ENCODE data around the gene BUB3.
A peak's percentile ranks its signal among the peaks of the same experiment; 100 is the strongest.

The BUB3 gene

DNA sequence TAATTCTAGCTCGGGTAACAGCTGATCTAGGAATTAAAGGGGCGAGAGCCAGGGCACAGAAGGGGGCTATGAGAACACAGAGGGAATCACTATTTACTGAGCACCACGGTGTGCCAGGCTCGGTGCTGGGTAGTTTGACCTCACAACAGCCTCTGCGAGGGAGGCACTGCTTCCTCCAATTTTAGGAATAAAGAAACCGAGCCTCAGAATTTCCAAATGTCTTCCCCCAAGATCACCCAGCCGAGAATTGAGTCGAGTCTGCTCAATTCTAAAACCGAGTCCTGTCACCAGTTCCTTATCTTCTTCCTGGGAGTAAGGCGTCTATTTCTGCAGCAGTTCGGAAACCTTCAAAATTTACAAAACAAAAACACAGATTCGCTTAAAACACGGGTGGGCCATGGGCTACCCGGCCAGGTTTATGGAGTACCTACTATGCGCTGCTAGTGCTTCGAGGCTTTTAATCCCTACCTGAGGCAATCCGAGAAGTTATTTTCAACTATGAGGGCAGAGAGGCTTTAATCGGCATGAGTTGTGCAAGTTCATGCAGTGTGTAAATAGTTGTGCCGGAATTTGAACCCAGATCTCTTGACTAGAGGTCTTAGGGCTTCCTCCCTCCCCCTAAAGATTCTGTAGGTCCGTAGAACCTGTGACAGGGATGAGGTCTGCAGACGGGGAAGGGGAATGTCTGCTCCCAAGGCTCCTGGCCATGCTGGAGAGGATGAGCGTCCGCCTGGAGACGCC lies 7.1 kb upstream of the BUB3 start:
- Mint-ChIP-seq H3K4me1 (ENCODE audit: low read depth) (peaks cover 71% of the 10 kb centered on the region), H3K27me3 (peaks cover 68% of the 10 kb centered on the region), H3K36me3 (ENCODE audit: low read depth) (no peaks in the 10 kb centered on the region), H3K4me3 (peak overlapping the region; percentile 45), H3K27ac (peak overlapping the region; percentile 36), H3K9me3 (no peaks in the 10 kb centered on the region)

DNA sequence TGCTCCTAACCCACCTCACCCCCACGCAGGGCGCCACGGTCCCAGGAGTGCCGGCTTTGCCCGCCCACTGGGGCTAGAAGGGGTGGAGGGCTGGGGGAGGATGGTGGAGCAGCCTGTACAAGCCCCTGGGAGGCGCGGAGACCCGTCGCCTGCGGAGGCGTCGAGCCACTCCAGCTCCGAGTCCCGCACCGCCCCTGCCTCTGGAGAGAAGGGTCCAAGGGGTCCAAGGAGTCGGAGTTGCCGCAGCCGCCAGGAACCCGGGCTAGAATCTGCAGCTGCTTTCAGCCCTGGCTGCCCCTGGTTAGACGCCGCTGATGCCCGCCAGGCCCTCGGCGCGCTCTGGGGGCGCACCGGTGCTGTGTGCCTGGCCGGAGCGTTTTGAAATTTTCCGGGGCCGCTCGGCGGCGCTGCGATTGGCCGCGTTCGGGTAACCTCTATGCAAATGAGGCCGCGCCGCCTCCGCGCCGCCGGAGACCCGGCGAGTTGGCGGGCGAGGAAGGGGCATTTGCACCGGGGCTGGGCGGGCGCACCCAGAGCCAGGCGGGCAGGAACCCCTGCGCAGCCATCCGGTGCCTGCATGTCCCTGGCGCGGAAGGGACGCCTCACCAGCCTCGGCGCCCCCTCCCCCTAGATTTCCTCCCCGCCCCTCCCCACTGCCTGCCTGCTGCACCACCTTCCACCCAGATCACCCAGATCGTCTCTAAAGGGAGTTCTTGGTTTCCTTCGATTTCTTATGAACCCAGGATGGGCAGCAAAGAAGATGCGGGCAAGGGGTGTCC lies 6.4 kb upstream of the BUB3 start, which contains the start of gene HMX2:
TSS of gene HMX2 (plus strand) at position 502 of the 779 bp plus-strand sequence. CDS start at position 745, 243 bp downstream.
- H3K27ac Mint-ChIP-seq, result peak within 1 kb of the TSS; percentile 4
- no peaks in the 10 kb centered on the region for H3K36me3 Mint-ChIP-seq (ENCODE audit: low read depth)
- H3K9me3 Mint-ChIP-seq, result no peaks in the 10 kb centered on the region
- H3K4me3 Mint-ChIP-seq, result peak within 1 kb of the TSS; percentile 48
- peaks cover 66% of the 10 kb centered on the region for H3K27me3 Mint-ChIP-seq
- peaks cover 65% of the 10 kb centered on the region for H3K4me1 Mint-ChIP-seq (ENCODE audit: low read depth)

DNA sequence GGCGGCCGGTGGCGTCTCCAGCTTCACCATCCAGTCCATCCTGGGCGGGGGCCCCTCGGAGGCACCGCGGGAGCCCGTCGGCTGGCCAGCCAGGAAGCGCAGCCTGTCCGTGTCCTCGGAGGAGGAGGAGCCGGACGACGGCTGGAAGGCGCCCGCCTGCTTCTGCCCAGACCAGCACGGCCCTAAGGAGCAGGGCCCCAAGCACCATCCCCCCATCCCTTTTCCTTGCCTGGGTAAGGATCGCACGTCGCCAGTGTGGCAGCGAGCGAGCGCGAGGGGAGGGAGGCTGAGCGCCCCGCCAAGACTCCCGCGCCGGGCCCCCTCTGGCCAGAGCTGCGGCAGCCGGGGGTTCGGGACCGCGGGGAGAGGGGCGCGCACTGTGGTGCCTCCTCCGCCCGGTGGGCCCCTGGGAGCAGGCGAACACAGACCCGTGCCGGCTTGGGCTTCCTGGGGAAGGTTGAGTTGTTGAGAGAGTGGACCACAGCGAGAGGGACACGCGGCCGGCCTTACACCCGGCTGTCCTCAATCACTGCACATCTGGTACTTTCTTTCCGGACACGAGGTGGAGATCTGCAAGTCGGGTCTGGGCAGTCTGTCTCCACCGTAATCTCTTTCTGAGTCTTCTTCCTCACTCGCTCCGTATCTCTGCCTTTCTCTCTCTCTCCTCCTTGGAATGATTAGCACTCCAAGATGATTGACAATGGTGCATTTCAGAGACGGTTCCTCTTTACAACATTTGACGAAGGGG lies 5.6 kb upstream of the BUB3 start:
- Mint-ChIP-seq H3K36me3 (ENCODE audit: low read depth) (no peaks in the 10 kb centered on the region), H3K9me3 (no peaks in the 10 kb centered on the region), H3K27me3 (peaks cover 60% of the 10 kb centered on the region), H3K27ac (peak overlapping the region; percentile 4), H3K4me1 (ENCODE audit: low read depth) (peaks cover 62% of the 10 kb centered on the region), H3K4me3 (peak overlapping the region; percentile 48)

DNA sequence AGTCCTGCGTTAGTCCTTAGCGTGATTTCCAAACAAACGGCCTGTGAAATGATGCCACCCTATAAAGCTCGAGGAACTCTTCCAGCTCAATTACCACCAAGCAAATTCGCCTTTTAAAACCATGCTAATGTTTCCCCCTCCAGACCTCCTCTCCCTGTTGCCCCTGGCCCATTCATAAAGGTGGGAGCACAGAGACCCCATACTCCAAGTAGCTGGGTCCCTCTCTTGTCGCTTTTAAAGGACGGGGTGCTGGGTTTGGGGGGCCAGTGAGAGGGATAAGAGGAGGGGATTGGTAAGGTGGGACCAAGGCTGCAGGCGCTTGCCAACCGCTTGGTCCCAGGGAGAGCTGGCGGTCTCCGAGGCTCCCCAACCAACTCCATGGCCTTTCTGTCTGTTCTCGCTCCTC lies 5.0 kb upstream of the BUB3 start:
- H3K27ac Mint-ChIP-seq, result peak overlapping the region; percentile 4
- H3K27me3 Mint-ChIP-seq, result peaks cover 55% of the 10 kb centered on the region
- H3K4me1 Mint-ChIP-seq (ENCODE audit: low read depth), result peaks cover 65% of the 10 kb centered on the region
- no peaks in the 10 kb centered on the region for H3K36me3 Mint-ChIP-seq (ENCODE audit: low read depth)
- peak overlapping the region; percentile 48 for H3K4me3 Mint-ChIP-seq
- H3K9me3 Mint-ChIP-seq, result no peaks in the 10 kb centered on the region

- H3K9me3 Mint-ChIP-seq, result no peaks in the 10 kb centered on the region
- H3K4me1 Mint-ChIP-seq (ENCODE audit: low read depth), result peaks cover 64% of the 10 kb centered on the region
- peak overlapping the region; percentile 40 for H3K27ac Mint-ChIP-seq
- H3K36me3 Mint-ChIP-seq (ENCODE audit: low read depth), result no peaks in the 10 kb centered on the region
- H3K27me3 Mint-ChIP-seq, result peaks cover 49% of the 10 kb centered on the region
- H3K4me3 Mint-ChIP-seq, result peak overlapping the region; percentile 72
Measured at GRCh38 chr10:123149568-123150270, 4.5 kb upstream of the BUB3 start.

- Mint-ChIP-seq H3K4me1 (ENCODE audit: low read depth) (peaks cover 59% of the 10 kb centered on the region), H3K4me3 (peak overlapping the region; percentile 72), H3K36me3 (ENCODE audit: low read depth) (peaks cover 5% of the 10 kb centered on the region), H3K9me3 (no peaks in the 10 kb centered on the region), H3K27me3 (peaks cover 42% of the 10 kb centered on the region), H3K27ac (peak overlapping the region; percentile 40)
Measured at GRCh38 chr10:123150271-123150985, 3.8 kb upstream of the BUB3 start.

DNA sequence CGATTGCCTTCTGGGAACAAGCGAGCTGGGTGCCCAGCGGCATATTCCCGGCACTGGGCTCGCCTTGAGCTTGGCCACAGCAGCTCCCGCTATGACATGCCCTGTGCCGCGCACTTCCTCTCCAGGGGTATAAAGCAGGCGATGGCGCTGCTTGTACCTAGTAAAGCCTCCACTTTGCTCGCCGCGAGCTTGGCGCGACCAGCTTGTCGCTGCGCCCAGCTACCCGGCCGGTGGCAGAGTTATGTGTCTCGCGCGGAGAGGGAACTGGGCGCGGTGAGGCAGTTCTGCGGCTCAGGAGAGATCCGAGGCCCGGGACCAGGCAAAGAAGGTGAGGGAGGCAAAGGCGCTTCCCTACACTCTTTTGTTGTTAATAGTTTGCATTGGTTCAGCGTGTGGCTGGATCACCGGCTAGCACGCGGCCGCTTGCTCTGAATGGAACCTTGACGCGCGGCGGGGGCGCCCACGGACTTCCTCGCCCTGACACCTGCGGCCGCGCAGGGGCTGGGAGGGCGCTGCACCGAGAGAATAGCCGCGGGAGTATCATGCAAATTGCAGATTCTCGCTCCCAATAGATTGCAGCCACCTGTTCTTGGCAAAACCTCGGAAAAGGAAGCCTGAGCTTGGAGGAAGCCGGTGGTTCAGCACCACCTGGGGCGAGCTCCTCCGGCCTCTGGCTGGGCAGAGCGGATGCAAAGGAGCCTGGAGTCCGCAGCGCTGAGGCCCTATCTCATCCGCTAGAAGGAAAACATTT lies 3.0 kb upstream of the BUB3 start:
- Mint-ChIP-seq H3K36me3 (ENCODE audit: low read depth) (peaks cover 12% of the 10 kb centered on the region), H3K27me3 (peaks cover 37% of the 10 kb centered on the region), H3K4me3 (peak overlapping the region; percentile 62), H3K9me3 (no peaks in the 10 kb centered on the region), H3K4me1 (ENCODE audit: low read depth) (peaks cover 58% of the 10 kb centered on the region), H3K27ac (peak overlapping the region; percentile 40)

- Mint-ChIP-seq H3K27ac (no peak overlapping the region), H3K4me1 (ENCODE audit: low read depth) (peaks cover 60% of the 10 kb centered on the region), H3K4me3 (peak overlapping the region; percentile 62), H3K36me3 (ENCODE audit: low read depth) (peaks cover 18% of the 10 kb centered on the region), H3K27me3 (peaks cover 35% of the 10 kb centered on the region), H3K9me3 (no peaks in the 10 kb centered on the region)
Measured at GRCh38 chr10:123151737-123152135, 2.5 kb upstream of the BUB3 start.

- peak overlapping the region; percentile 94 for H3K4me3 Mint-ChIP-seq
- H3K4me1 Mint-ChIP-seq (ENCODE audit: low read depth), result peaks cover 72% of the 10 kb centered on the region
- H3K9me3 Mint-ChIP-seq, result no peaks in the 10 kb centered on the region
- peaks cover 37% of the 10 kb centered on the region for H3K36me3 Mint-ChIP-seq (ENCODE audit: low read depth)
- peaks cover 27% of the 10 kb centered on the region for H3K27me3 Mint-ChIP-seq
- H3K27ac Mint-ChIP-seq, result peak overlapping the region; percentile 98
Measured at GRCh38 chr10:123153486-123154091, 613 bp upstream of the BUB3 start.

- Mint-ChIP-seq H3K4me3 (peak overlapping the region; percentile 94), H3K27me3 (peaks cover 19% of the 10 kb centered on the region), H3K36me3 (ENCODE audit: low read depth) (peaks cover 48% of the 10 kb centered on the region), H3K27ac (peak overlapping the region; percentile 98), H3K9me3 (no peaks in the 10 kb centered on the region), H3K4me1 (ENCODE audit: low read depth) (peaks cover 77% of the 10 kb centered on the region)
Measured at GRCh38 chr10:123154711-123155505, 706 bp downstream of the BUB3 start.

- Mint-ChIP-seq H3K27ac (peak overlapping the region; percentile 11), H3K4me3 (peak overlapping the region; percentile 94), H3K9me3 (no peaks in the 10 kb centered on the region), H3K36me3 (ENCODE audit: low read depth) (peaks cover 60% of the 10 kb centered on the region), H3K4me1 (ENCODE audit: low read depth) (peaks cover 77% of the 10 kb centered on the region), H3K27me3 (peaks cover 9% of the 10 kb centered on the region)
Measured at GRCh38 chr10:123156078-123156477, 1.9 kb downstream of the BUB3 start.

DNA sequence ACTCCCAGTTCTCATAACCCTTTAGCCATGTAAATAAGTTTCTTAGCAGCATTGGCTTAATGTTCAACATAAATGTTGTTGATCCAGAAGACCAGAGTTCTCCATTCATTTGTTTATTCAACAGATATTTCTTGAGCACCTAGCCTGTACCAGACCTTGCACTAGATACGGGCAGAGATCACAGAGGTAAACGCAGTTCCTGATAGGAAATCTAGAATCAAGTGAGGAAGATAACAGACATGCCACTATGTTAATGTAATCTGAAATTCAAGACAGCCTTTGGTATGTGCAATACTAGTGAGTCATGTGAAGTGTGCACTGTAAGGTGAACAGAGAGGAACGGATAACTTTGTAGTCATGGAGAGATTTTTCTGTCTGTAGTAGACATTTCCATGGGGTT lies 3.0 kb downstream of the BUB3 start:
- Mint-ChIP-seq H3K4me1 (ENCODE audit: low read depth) (peaks cover 76% of the 10 kb centered on the region), H3K4me3 (peak overlapping the region; percentile 94)

More for the DNA sequence above, 3.0 kb downstream of the BUB3 start:
- H3K27ac Mint-ChIP-seq, result no peak overlapping the region
- no peaks in the 10 kb centered on the region for H3K9me3 Mint-ChIP-seq
- peaks cover 70% of the 10 kb centered on the region for H3K36me3 Mint-ChIP-seq (ENCODE audit: low read depth)
- H3K27me3 Mint-ChIP-seq, result peaks cover 8% of the 10 kb centered on the region
